Vagina (tissue), 2 donors: Measurements from ENCODE around the gene INF2. TPM values are rescaled to one million over a fixed set of nuclear protein-coding genes. Genes with fewer than 3 reads are reported as not detected.

ENCODE experiments used
- DNase-seq, 2 donors: peaks; one replicate each; pipeline ENCODE4 v3.0.0-alpha.2; 2017; ENCODE audit errors: extremely low spot score in 2 of 2
- H3K27ac ChIP-seq: fragments of 200-600 bp; sonication (generic); one replicate; pipeline ENCODE4 v1.5.1; 2019
- H3K27me3 ChIP-seq: fragments of 200-600 bp; sonication (generic); one replicate; pipeline ENCODE4 v1.5.1; 2019
- H3K36me3 ChIP-seq, 2 donors: fragments of 200-600 bp; sonication (generic); one replicate each; pipeline ENCODE4 v1.5.1; 2017 to 2019
- H3K4me1 ChIP-seq: fragments of 200-600 bp; sonication (generic); one replicate; pipeline ENCODE4 v1.5.1; 2019
- H3K4me3 ChIP-seq, 2 donors: fragments of 200-600 bp; sonication (generic); 1 replicate in 1 of 2; 2 replicates in 1 of 2; pipeline ENCODE4 v1.5.1; 2016 to 2019
- H3K9me3 ChIP-seq: fragments of 200-600 bp; sonication (generic); one replicate; pipeline ENCODE4 v1.5.1; 2019
- POLR2A ChIP-seq, 2 donors: fragments of 450-650 bp; IDR thresholded peaks; one replicate each; pipeline ENCODE4 v1.6.1; 2017; ENCODE audit warnings: antibody characterized with exemption in 2 of 2, mild to moderate bottlenecking in 2 of 2, moderate library complexity in 2 of 2
- POLR2AphosphoS5 ChIP-seq, 2 donors: sonication (generic); formaldehyde crosslinking; IDR thresholded peaks; one replicate each; pipeline ENCODE4 v1.9.0; 2017; ENCODE audit warnings: antibody characterized with exemption in 2 of 2, mild to moderate bottlenecking in 2 of 2, low read depth in 1 of 2; ENCODE audit not compliant: insufficient read depth in 1 of 2
- intact Hi-C: fragments of 100-400 bp; cut with DNase I; formaldehyde crosslinking; loops from one replicate; pipeline ENCODE4 v1.15.1; 2023
- total RNA-seq: library from RNA; depleted of rRNA; stranded (reverse); fragments of >200 nt; gene quantifications from one replicate; pipeline ENCODE4 v1.2.3, GENCODE V29; 2016
- TF ChIP-seq, protein P1 (sequence below), 3 experiments: fragments of 450-650 bp in 2 of 3; fragments of 200-600 bp in 1 of 3; sonication (generic) in 1 of 3; IDR thresholded peaks; one replicate each; pipeline ENCODE4 v1.5.1; 2017 to 2019; ENCODE audit warnings: antibody characterized with exemption in 3 of 3, mild to moderate bottlenecking in 2 of 3, moderate library complexity in 2 of 3

Gene INF2
- total RNA-seq, 1 donor from 2014 or later = 49.1 TPM

DNA sequence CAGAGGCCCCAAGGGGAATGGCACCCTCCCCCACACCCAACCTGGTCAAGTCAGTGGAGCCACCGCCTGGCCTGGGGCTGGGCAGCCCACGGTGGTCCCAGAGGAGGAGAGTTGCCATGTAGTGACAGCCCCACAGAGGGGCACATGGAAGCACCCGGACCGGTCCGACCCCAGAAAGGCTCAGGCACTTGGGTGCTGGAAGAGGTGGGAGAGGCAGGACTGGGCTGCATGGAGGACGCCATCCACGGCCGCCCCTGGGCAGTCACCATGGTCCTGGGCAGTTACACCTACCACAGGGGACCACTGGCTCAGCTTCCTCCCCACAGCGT is 46.9 kb upstream of the INF2 start:
- intact Hi-C loops = no loop called here
- H3K4me1 ChIP-seq = no peaks in the 10 kb centered on the region
- no peak for DNase-seq
- H3K9me3 ChIP-seq = no peaks in the 10 kb centered on the region
- H3K36me3 ChIP-seq = no peaks in the 10 kb centered on the region
- no peaks in the 10 kb centered on the region for H3K27me3 ChIP-seq
- H3K4me3 ChIP-seq = no peak overlapping the region
- H3K27ac ChIP-seq = no peak overlapping the region
- no peak for TF ChIP-seq POLR2A (IDR thresholded peaks at IDR 0.05)
- TF ChIP-seq, protein P1, sequence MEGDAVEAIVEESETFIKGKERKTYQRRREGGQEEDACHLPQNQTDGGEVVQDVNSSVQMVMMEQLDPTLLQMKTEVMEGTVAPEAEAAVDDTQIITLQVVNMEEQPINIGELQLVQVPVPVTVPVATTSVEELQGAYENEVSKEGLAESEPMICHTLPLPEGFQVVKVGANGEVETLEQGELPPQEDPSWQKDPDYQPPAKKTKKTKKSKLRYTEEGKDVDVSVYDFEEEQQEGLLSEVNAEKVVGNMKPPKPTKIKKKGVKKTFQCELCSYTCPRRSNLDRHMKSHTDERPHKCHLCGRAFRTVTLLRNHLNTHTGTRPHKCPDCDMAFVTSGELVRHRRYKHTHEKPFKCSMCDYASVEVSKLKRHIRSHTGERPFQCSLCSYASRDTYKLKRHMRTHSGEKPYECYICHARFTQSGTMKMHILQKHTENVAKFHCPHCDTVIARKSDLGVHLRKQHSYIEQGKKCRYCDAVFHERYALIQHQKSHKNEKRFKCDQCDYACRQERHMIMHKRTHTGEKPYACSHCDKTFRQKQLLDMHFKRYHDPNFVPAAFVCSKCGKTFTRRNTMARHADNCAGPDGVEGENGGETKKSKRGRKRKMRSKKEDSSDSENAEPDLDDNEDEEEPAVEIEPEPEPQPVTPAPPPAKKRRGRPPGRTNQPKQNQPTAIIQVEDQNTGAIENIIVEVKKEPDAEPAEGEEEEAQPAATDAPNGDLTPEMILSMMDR (IDR thresholded peaks at IDR 0.05) = no peak
- TF ChIP-seq POLR2AphosphoS5 (IDR thresholded peaks at IDR 0.05; ENCODE audit: insufficient read depth in 1 of 2, low read depth in 1 of 2) = no peak

DNA sequence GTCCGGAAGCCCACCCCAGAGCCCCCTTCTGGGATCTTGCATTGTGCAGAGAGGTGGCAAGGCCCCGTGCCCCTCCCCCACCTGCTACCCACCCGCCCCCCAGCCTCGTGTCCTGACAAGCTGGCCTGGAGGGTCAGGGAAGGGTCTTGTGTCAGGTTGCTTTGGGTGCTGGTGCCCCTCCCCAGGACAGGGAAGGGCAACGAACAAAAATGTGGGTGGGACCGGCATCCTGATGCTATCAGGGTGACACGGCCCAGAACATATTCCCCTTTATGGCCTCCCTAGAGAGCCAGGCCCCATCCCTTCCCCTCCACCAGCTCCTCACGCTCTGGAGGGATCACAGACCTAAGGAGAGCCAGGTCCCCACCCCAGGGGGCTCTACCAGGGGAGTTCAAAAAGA is 46.1 kb upstream of the INF2 start:
- DNase-seq = no peak
- Histone ChIP-seq H3K4me3 (no peak overlapping the region), H3K36me3 (no peaks in the 10 kb centered on the region), H3K9me3 (no peaks in the 10 kb centered on the region), H3K4me1 (no peaks in the 10 kb centered on the region), H3K27ac (no peak overlapping the region), H3K27me3 (no peaks in the 10 kb centered on the region)
- TF ChIP-seq, protein P1 (IDR thresholded peaks at IDR 0.05) = no peak
- no peak for TF ChIP-seq POLR2AphosphoS5 (IDR thresholded peaks at IDR 0.05; ENCODE audit: insufficient read depth in 1 of 2, low read depth in 1 of 2)
- no peak for TF ChIP-seq POLR2A (IDR thresholded peaks at IDR 0.05)
- intact Hi-C loops = no loop called here

DNA sequence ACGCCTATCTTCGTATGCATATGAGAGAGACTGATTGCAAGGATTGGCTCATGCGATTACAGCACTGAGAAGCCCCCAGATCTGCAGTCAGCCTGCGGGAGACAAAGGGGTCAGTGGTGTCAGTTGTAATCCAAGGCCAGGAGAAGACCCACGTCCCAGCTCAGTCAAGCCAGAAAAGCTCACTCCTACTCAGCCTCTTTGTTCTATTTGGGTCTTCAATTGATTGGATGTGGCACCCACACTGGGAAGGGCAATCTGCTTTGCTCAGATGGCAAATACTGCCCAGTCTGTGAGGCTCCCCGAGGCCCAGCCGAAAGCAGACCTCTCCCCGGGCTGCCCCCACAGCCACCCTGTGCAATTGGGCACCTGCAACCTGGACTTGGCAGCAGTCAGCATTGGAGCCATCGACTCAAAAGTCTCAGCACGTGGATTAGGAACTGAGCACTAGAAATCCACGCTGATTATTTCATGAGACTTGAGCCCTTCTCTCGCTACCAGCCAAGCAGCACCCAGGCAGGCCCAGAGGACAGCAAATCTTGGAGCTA is 45.3 kb upstream of the INF2 start:
- Histone ChIP-seq H3K9me3 (no peaks in the 10 kb centered on the region), H3K4me1 (no peaks in the 10 kb centered on the region), H3K4me3 (no peak overlapping the region), H3K36me3 (no peaks in the 10 kb centered on the region), H3K27me3 (no peaks in the 10 kb centered on the region), H3K27ac (no peak overlapping the region)
- intact Hi-C loops = no loop called here
- DNase-seq = no peak
- no peak for TF ChIP-seq POLR2AphosphoS5 (IDR thresholded peaks at IDR 0.05; ENCODE audit: insufficient read depth in 1 of 2, low read depth in 1 of 2)
- TF ChIP-seq, protein P1 (IDR thresholded peaks at IDR 0.05) = no peak

DNA sequence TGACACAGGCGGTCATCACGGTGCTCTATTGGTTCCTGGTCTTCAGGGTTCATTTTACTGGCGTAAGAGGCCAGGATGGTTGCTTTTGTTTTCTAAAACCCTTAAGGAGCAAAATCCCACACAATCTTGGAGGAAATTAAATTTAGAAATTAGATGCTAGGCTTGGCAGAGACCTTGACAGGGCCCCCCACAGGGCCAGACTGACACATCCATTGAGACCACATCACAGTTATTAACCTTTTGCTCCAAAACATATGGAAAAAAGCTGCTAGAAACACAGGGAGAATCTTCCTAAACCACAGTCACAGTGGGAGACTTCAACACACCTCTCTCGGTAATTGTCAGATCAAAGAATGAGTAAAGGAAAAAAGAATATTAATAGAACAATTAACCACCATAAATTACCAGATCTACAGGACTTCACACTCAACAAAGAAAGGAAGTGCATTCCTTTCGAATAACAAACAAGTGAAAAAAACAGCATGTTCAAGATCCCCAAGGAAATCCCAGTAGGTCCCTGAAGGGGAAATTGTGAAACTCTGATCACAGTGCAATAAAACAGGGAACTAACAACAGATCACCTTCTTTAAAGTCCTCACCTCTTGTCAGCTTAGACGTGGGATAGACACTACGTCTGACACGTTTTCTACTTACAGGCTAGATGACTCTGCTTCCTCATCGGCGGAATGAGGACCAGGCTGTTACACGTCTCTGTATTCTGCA is 44.6 kb upstream of the INF2 start:
- TF ChIP-seq POLR2AphosphoS5 (IDR thresholded peaks at IDR 0.05; ENCODE audit: insufficient read depth in 1 of 2, low read depth in 1 of 2) (no peak), POLR2A (IDR thresholded peaks at IDR 0.05) (no peak)
- TF ChIP-seq, protein P1 (IDR thresholded peaks at IDR 0.05) = no peak
- intact Hi-C loops = no loop called here

DNA sequence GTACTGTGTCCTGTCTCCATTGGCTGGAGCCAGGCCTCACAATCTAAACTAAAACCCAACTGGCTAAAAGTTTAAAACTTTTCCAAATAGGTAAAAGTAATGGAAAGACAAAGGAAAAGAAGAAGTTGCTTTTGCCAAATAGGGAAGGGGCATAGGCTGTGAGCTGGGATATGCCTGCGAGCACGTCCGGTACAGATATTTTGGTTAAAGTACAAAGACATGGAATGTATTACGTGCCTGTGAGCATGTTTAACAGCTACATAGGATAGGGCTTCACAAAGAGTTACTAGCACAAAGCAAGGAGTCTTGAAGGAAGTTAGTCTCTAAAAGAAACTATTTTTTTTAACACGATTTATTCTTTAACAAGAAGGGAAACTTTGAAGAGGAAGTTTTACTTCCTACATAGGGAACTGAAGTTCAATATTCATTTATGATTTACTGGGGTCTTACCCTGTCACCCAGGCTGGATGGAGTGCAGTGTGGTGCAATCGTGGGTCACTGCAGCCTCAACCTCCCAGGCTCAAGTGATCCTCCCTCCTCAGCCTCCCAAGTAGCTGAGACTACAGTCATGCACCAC is 41.9 kb upstream of the INF2 start:
- no peak overlapping the region for H3K27ac ChIP-seq
- no peaks in the 10 kb centered on the region for H3K36me3 ChIP-seq
- no peaks in the 10 kb centered on the region for H3K9me3 ChIP-seq
- intact Hi-C loops = no loop called here
- peaks cover 10% of the 10 kb centered on the region for H3K4me1 ChIP-seq
- no peaks in the 10 kb centered on the region for H3K27me3 ChIP-seq
- TF ChIP-seq POLR2AphosphoS5 (IDR thresholded peaks at IDR 0.05; ENCODE audit: insufficient read depth in 1 of 2, low read depth in 1 of 2) (no peak), POLR2A (IDR thresholded peaks at IDR 0.05) (no peak)
- TF ChIP-seq, protein P1 (IDR thresholded peaks at IDR 0.05) = no peak
- H3K4me3 ChIP-seq = no peak overlapping the region
- no peak for DNase-seq

More for the DNA sequence above, 44.6 kb upstream of the INF2 start:
- Histone ChIP-seq H3K27me3 (no peaks in the 10 kb centered on the region), H3K27ac (no peak overlapping the region), H3K4me1 (peaks cover under 1% of the 10 kb centered on the region), H3K9me3 (no peaks in the 10 kb centered on the region), H3K36me3 (no peaks in the 10 kb centered on the region), H3K4me3 (no peak overlapping the region)
- DNase-seq = no peak
